ENCODE data around the gene MYO3A.

MYO3A gene

DNA sequence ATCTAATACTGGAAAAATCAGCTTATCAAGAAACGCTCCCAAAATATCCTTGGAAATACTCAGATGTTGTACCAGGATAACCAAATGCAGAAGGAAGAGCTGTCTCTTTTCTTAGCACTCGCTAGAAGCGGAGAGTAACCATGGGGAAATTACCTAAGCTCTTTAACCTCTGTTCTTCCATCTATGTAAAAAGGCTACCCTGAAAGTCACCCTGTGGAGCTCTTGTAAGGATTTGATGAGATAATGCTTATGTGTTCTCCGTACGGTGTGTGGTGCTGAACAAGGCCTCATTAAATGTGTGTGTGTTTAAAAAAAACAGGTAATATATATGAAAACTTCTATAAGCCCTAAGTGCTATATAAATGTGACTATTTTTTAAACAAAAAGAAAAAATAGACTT is 38.2 kb upstream of the MYO3A start:
- Histone ChIP-seq H3K4me3 (ENCODE audit: low read depth, low read length, poor library complexity, severe bottlenecking) (no peak overlapping the region), H3K4me1 (ENCODE audit: insufficient read depth, low read length, severe bottlenecking) (peaks cover 24% of the 10 kb centered on the region), H3K27me3 (ENCODE audit: insufficient read depth, low read length) (no peaks in the 10 kb centered on the region), H3K36me3 (ENCODE audit: insufficient read depth, low read length) (no peaks in the 10 kb centered on the region), H3K79me2 (ENCODE audit: insufficient read depth, low read length) (no peaks in the 10 kb centered on the region), H4K20me1 (ENCODE audit: insufficient read depth, low read length) (no peaks in the 10 kb centered on the region), H3K27ac (ENCODE audit: low read depth, low read length, poor library complexity, severe bottlenecking) (no peak overlapping the region), H3K9me3 (ENCODE audit: low read length) (no peaks in the 10 kb centered on the region), H3K9me2 (ENCODE audit: low read depth, low read length) (no peaks in the 10 kb centered on the region), H3K9ac (ENCODE audit: low read length) (no peak overlapping the region), H2AFZ (ENCODE audit: low read length) (no peak overlapping the region), H3F3A (ENCODE audit: insufficient read depth, low read length) (no peaks in the 10 kb centered on the region), H3K4me2 (ENCODE audit: low read length) (no peak overlapping the region)
- TF ChIP-seq, protein P1, sequence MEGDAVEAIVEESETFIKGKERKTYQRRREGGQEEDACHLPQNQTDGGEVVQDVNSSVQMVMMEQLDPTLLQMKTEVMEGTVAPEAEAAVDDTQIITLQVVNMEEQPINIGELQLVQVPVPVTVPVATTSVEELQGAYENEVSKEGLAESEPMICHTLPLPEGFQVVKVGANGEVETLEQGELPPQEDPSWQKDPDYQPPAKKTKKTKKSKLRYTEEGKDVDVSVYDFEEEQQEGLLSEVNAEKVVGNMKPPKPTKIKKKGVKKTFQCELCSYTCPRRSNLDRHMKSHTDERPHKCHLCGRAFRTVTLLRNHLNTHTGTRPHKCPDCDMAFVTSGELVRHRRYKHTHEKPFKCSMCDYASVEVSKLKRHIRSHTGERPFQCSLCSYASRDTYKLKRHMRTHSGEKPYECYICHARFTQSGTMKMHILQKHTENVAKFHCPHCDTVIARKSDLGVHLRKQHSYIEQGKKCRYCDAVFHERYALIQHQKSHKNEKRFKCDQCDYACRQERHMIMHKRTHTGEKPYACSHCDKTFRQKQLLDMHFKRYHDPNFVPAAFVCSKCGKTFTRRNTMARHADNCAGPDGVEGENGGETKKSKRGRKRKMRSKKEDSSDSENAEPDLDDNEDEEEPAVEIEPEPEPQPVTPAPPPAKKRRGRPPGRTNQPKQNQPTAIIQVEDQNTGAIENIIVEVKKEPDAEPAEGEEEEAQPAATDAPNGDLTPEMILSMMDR (IDR thresholded peaks at IDR 0.05; ENCODE audit: low read length), result no peak
- TF ChIP-seq EZH2 (IDR thresholded peaks at IDR 0.05; ENCODE audit: borderline replicate concordance, low read length), result no peak

DNA sequence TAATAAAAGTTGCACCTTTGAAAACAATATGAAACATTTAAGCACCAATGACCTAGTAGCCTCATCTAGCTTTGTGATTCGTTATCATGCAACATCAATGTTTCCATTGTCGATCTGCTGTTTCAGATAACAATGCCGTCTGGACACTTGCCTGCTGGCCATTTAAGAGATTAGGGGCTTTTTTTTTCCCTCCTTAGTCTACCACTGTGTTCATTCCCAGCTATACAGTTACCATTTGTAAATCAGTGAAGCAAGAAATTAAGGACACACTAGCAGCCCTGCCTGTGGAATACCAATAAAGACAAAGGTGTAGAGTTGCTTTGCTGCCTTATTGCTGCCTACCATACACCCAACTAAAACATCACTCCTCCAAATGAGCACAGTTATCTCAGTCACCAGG is 37.6 kb upstream of the MYO3A start:
- no peaks in the 10 kb centered on the region for H4K20me1 ChIP-seq (ENCODE audit: insufficient read depth, low read length)
- H3K9me3 ChIP-seq (ENCODE audit: low read length), result no peaks in the 10 kb centered on the region
- H3K4me2 ChIP-seq (ENCODE audit: low read length), result no peak overlapping the region
- H3F3A ChIP-seq (ENCODE audit: insufficient read depth, low read length), result no peaks in the 10 kb centered on the region
- no peaks in the 10 kb centered on the region for H3K79me2 ChIP-seq (ENCODE audit: insufficient read depth, low read length)
- no peaks in the 10 kb centered on the region for H3K27me3 ChIP-seq (ENCODE audit: insufficient read depth, low read length)
- H3K9ac ChIP-seq (ENCODE audit: low read length), result no peak overlapping the region
- H3K4me1 ChIP-seq (ENCODE audit: insufficient read depth, low read length, severe bottlenecking), result peaks cover 29% of the 10 kb centered on the region
- no peak for TF ChIP-seq EZH2 (IDR thresholded peaks at IDR 0.05; ENCODE audit: borderline replicate concordance, low read length)
- TF ChIP-seq, protein P1 (IDR thresholded peaks at IDR 0.05; ENCODE audit: low read length), result no peak
- no peaks in the 10 kb centered on the region for H3K9me2 ChIP-seq (ENCODE audit: low read depth, low read length)
- no peak overlapping the region for H3K27ac ChIP-seq (ENCODE audit: low read depth, low read length, poor library complexity, severe bottlenecking)
- no peak overlapping the region for H3K4me3 ChIP-seq (ENCODE audit: low read depth, low read length, poor library complexity, severe bottlenecking)
- H3K36me3 ChIP-seq (ENCODE audit: insufficient read depth, low read length), result no peaks in the 10 kb centered on the region
- H2AFZ ChIP-seq (ENCODE audit: low read length), result no peak overlapping the region

DNA sequence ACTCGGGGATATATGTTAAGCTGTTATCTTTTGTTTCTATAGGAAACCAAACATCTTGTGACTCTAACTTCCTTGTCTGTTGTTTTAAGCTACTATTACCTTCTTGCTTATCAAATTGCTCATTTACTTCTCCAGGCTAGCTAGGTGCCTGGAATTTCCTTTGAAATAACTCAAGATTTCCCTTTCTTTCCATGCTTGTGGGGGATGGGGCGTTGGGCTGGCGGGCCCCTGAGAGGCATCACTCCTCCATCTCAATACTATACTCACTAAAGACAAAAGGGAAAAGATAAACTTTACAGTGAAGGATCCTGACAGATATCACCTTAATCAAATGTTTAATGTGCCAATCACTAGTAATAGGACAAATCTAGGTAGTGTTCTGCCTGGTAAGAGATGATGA is 34.7 kb upstream of the MYO3A start:
- H3K27me3 ChIP-seq (ENCODE audit: insufficient read depth, low read length), result no peaks in the 10 kb centered on the region
- no peak for TF ChIP-seq EZH2 (IDR thresholded peaks at IDR 0.05; ENCODE audit: borderline replicate concordance, low read length)
- TF ChIP-seq, protein P1 (IDR thresholded peaks at IDR 0.05; ENCODE audit: low read length), result no peak

More for the DNA sequence above, 34.7 kb upstream of the MYO3A start:
- no peaks in the 10 kb centered on the region for H3K36me3 ChIP-seq (ENCODE audit: insufficient read depth, low read length)
- H4K20me1 ChIP-seq (ENCODE audit: insufficient read depth, low read length), result no peaks in the 10 kb centered on the region
- H2AFZ ChIP-seq (ENCODE audit: low read length), result peak overlapping the region; percentile 7; the same call in 1 of the 2 replicates
- no peaks in the 10 kb centered on the region for H3K9me2 ChIP-seq (ENCODE audit: low read depth, low read length)
- peaks cover 56% of the 10 kb centered on the region for H3K4me1 ChIP-seq (ENCODE audit: insufficient read depth, low read length, severe bottlenecking)
- H3K27ac ChIP-seq (ENCODE audit: low read depth, low read length, poor library complexity, severe bottlenecking), result no peak overlapping the region
- no peak overlapping the region for H3K4me3 ChIP-seq (ENCODE audit: low read depth, low read length, poor library complexity, severe bottlenecking)
- H3K9me3 ChIP-seq (ENCODE audit: low read length), result no peaks in the 10 kb centered on the region
- no peak overlapping the region for H3K4me2 ChIP-seq (ENCODE audit: low read length)
- H3K9ac ChIP-seq (ENCODE audit: low read length), result no peak overlapping the region
- H3F3A ChIP-seq (ENCODE audit: insufficient read depth, low read length), result no peaks in the 10 kb centered on the region
- H3K79me2 ChIP-seq (ENCODE audit: insufficient read depth, low read length), result no peaks in the 10 kb centered on the region
